Gastrocnemius medialis (tissue), 4 donors: ENCODE measurements around the gene LHX3. TPM values are rescaled to one million over a fixed set of nuclear protein-coding genes. Genes with fewer than 3 reads are reported as not detected.

Source experiments
- ATAC-seq, 2 donors: fragments of 150-250 bp; one replicate each; pipeline ENCODE4 v1.9.1; 2016
- DNase-seq, 2 donors: peaks; one replicate each; pipeline ENCODE4 v3.0.0-alpha.2; 2019
- H3K27ac ChIP-seq, 4 donors: fragments of 200-600 bp; sonication (generic); 1 replicate in 1 of 4; 2 replicates in 3 of 4; pipeline ENCODE4 v1.5.1; 2016 to 2018; ENCODE audit warnings: mild to moderate bottlenecking in 2 of 4, moderate library complexity in 1 of 4
- H3K27me3 ChIP-seq, 3 donors: fragments of 200-600 bp; sonication (generic) in 2 of 3; 1 replicate in 1 of 3; 2 replicates in 2 of 3; pipeline versions ENCODE4 v1.5.1 to v1.6.0; 2016 to 2019; ENCODE audit warnings: mild to moderate bottlenecking in 1 of 3, moderate library complexity in 1 of 3
- H3K36me3 ChIP-seq, 2 donors: fragments of 200-600 bp; sonication (generic) in 1 of 2; one replicate each; pipeline ENCODE4 v1.5.1; 2017 to 2018
- H3K4me1 ChIP-seq, 2 donors: fragments of 200-600 bp; sonication (generic) in 1 of 2; one replicate each; pipeline ENCODE4 v1.5.1; 2016 to 2017; ENCODE audit warnings: mild to moderate bottlenecking in 2 of 2
- H3K4me3 ChIP-seq, 4 donors: fragments of 200-600 bp; sonication (generic) in 3 of 4; 1 replicate in 1 of 4; 2 replicates in 3 of 4; pipeline ENCODE4 v1.5.1; 2016 to 2019; ENCODE audit warnings: mild to moderate bottlenecking in 2 of 4
- H3K9me3 ChIP-seq, 3 donors: fragments of 200-600 bp; sonication (generic) in 2 of 3; 1 replicate in 1 of 3; 2 replicates in 2 of 3; pipeline ENCODE4 v1.5.1; 2016 to 2019
- CTCF ChIP-seq, 5 experiments: fragments of 450-650 bp in 3 of 5; fragments of 200-600 bp in 2 of 5; sonication (generic) in 2 of 5; IDR thresholded peaks in 4 of 5; conservative IDR thresholded peaks in 1 of 5; 1 replicate in 4 of 5; 2 replicates in 1 of 5; pipeline ENCODE4 v1.5.1; 2016 to 2019; ENCODE audit warnings: antibody characterized with exemption in 5 of 5, mild to moderate bottlenecking in 3 of 5, moderate library complexity in 3 of 5
- POLR2A ChIP-seq, 2 donors: fragments of 450-650 bp; IDR thresholded peaks; one replicate each; pipeline ENCODE4 v1.6.1; 2017; ENCODE audit warnings: antibody characterized with exemption in 2 of 2, mild to moderate bottlenecking in 2 of 2, moderate library complexity in 2 of 2
- in situ Hi-C, 4 donors: fragments of 200-750 bp; cut with MboI; loops; one replicate each; pipeline versions ENCODE4 v1.15.0 to v1.8.0; 2017; ENCODE audit warnings: low sequenced_read_pairs in 4 of 4
- intact Hi-C: fragments of 100-400 bp; cut with DNase I; formaldehyde crosslinking; loops from one replicate; pipeline ENCODE4 v1.15.1; 2023; ENCODE audit warnings: low total_unique reads
- total RNA-seq, 4 donors: library from RNA; depleted of rRNA; stranded (reverse); fragments of >200 nt; gene quantifications; one replicate each; pipeline versions ENCODE4 v1.1.0 to v1.2.3, GENCODE V29; 2016

Gene LHX3
- total RNA-seq, 4 donors from 2014 or later, result not detected

GRCh38 chr9:136163248-136163850 lies 41.6 kb downstream of the LHX3 start:
- in situ Hi-C loops, result loop anchor here in 1 of 4 donors (25.0 kb wide), 1 partner anchor 124 kb away; no protein-coding TSS in a partner anchor
- ATAC-seq (no peak), DNase-seq (no peak)

GRCh38 chr9:136160995-136161610 lies 43.8 kb downstream of the LHX3 start:
- no peaks in the 10 kb centered on the region for H3K4me1 ChIP-seq
- TF ChIP-seq POLR2A (IDR thresholded peaks at IDR 0.05), result no peak
- TF ChIP-seq CTCF (IDR thresholded peaks at IDR 0.05 in 4 of 5, conservative IDR thresholded peaks at IDR 0.05 in 1 of 5), result no peak
- no peak overlapping the region for H3K27ac ChIP-seq
- in situ Hi-C loops, result loop anchor here in 1 of 4 donors (25.0 kb wide), 1 partner anchor 126 kb away; no protein-coding TSS in a partner anchor
- H3K9me3 ChIP-seq, result no peaks in the 10 kb centered on the region
- intact Hi-C loops, result no loop called here
- no peaks in the 10 kb centered on the region for H3K36me3 ChIP-seq
- ATAC-seq (no peak), DNase-seq (no peak)
- peaks cover 18 to 35% (median 18%) of the 10 kb centered on the region in 3 donors for H3K27me3 ChIP-seq
- no peak overlapping the region for H3K4me3 ChIP-seq

More at GRCh38 chr9:136163248-136163850, 41.6 kb downstream of the LHX3 start:
- intact Hi-C loops, result no loop called here
- Histone ChIP-seq H3K36me3 (no peaks in the 10 kb centered on the region), H3K27me3 (peaks cover 2 to 16% (median 8%) of the 10 kb centered on the region in 3 donors), H3K4me3 (no peak overlapping the region), H3K4me1 (no peaks in the 10 kb centered on the region), H3K27ac (no peak overlapping the region), H3K9me3 (no peaks in the 10 kb centered on the region)
- TF ChIP-seq CTCF (IDR thresholded peaks at IDR 0.05 in 4 of 5, conservative IDR thresholded peaks at IDR 0.05 in 1 of 5), result no peak
- no peak for TF ChIP-seq POLR2A (IDR thresholded peaks at IDR 0.05)

- no peak overlapping the region for H3K27ac ChIP-seq
- ATAC-seq (no peak), DNase-seq (no peak)
- H3K27me3 ChIP-seq, result peaks cover 22 to 42% (median 23%) of the 10 kb centered on the region in 3 donors
- in situ Hi-C loops (loop anchor here in 1 of 4 donors (25.0 kb wide), 1 partner anchor 127 kb away; no protein-coding TSS in a partner anchor), intact Hi-C loops (no loop called here)
- no peaks in the 10 kb centered on the region for H3K36me3 ChIP-seq
- TF ChIP-seq POLR2A (IDR thresholded peaks at IDR 0.05) (no peak), CTCF (IDR thresholded peaks at IDR 0.05 in 4 of 5, conservative IDR thresholded peaks at IDR 0.05 in 1 of 5) (no peak)
- H3K4me1 ChIP-seq, result no peaks in the 10 kb centered on the region
- H3K9me3 ChIP-seq, result no peaks in the 10 kb centered on the region
- H3K4me3 ChIP-seq, result no peak overlapping the region
These were observed 44.5 kb downstream of the LHX3 start for GRCh38 chr9:136160381-136160841.

DNA sequence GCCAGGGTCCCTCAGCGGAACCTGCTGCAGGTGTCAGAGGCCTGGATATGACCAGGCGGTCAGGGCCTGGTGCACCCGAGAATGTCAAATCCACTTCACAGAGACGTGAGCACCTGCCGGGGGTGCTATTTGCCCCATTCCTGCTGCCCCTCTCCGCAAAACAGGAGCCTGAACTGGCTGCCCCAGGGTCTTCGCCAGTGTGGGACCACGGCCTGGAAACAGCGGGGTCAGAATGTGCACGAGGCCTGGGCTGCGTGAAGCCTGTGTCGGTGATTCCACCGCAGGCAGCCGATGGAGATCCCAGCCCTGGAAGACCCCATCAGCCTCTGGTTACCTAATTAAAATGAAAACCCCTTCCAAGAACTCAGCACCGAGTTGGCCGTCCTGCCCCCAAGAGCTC lies 45.1 kb downstream of the LHX3 start:
- intact Hi-C loops, result no loop called here
- Histone ChIP-seq H3K4me3 (no peak overlapping the region), H3K36me3 (no peaks in the 10 kb centered on the region), H3K27ac (no peak overlapping the region), H3K27me3 (peaks cover 28 to 45% (median 29%) of the 10 kb centered on the region in 3 donors), H3K9me3 (no peaks in the 10 kb centered on the region), H3K4me1 (no peaks in the 10 kb centered on the region)
- ATAC-seq (no peak), DNase-seq (no peak)
- in situ Hi-C loops, result loop anchor here in 1 of 4 donors (25.0 kb wide), 1 partner anchor 127 kb away; no protein-coding TSS in a partner anchor
- TF ChIP-seq CTCF (IDR thresholded peaks at IDR 0.05 in 4 of 5, conservative IDR thresholded peaks at IDR 0.05 in 1 of 5) (no peak), POLR2A (IDR thresholded peaks at IDR 0.05) (no peak)
